ENCODE measurements around the gene C1QTNF12. TPM values are rescaled to one million over a fixed set of nuclear protein-coding genes. Genes with fewer than 3 reads are reported as not detected.

The C1QTNF12 gene
- total and polyA plus RNA-seq, 2 experiments from 2014 or later, result 2.1 to 3.1 TPM

GRCh38 chr1:1230656-1231399 lies 15.7 kb downstream of the C1QTNF12 start:
- in situ Hi-C loops (cut with MboI), result no loop called here
- WGBS, 2 experiments (ENCODE audit: low coverage in 1 of 2, low lambda C conversion rate in 2 of 2, missing lambda C conversion rate in 2 of 2), result 8 to 9% methylated on average over 24 of the region's 24 CpGs
- Histone ChIP-seq H4K20me1 (ENCODE audit: insufficient read depth) (no peaks in the 10 kb centered on the region), H3K4me2 (ENCODE audit: unreplicated experiment) (peak overlapping the region; percentile 93), H3K9me3 (ENCODE audit: low read depth) (no peaks in the 10 kb centered on the region), H2AFZ (peak overlapping the region; percentile 72), H3K4me3 (peak overlapping the region; percentile 96), H3K4me1 (ENCODE audit: insufficient read depth) (peaks cover 13% of the 10 kb centered on the region), H3K36me3 (ENCODE audit: low read depth) (no peaks in the 10 kb centered on the region; the same call in 1 of the 2 replicates), H3F3A (ENCODE audit: insufficient read depth) (peaks cover 12% of the 10 kb centered on the region), H3K27ac (peak overlapping the region; percentile 80), H3K27me3 (replicated peaks; ENCODE audit: insufficient read depth) (no peaks in the 10 kb centered on the region), H3K79me2 (ENCODE audit: insufficient read depth) (peaks cover 78% of the 10 kb centered on the region), H3K9ac (peak overlapping the region; percentile 92), H3K9me2 (ENCODE audit: insufficient read depth) (no peaks in the 10 kb centered on the region)
- peak; percentile 90 for DNase-seq
- no peak for TF ChIP-seq EZH2phosphoT487 (IDR thresholded peaks at IDR 0.05; ENCODE audit: insufficient read depth, low read depth)
- TF ChIP-seq EZH2 (IDR thresholded peaks at IDR 0.05; ENCODE audit: insufficient read depth, poor library complexity, severe bottlenecking), result no peak

- Histone ChIP-seq H3K9ac (no peak overlapping the region), H3K36me3 (ENCODE audit: low read depth) (no peaks in the 10 kb centered on the region; the same call in 1 of the 2 replicates), H3K4me3 (peak overlapping the region; percentile 96), H3K4me2 (ENCODE audit: unreplicated experiment) (peak overlapping the region; percentile 93), H2AFZ (no peak overlapping the region), H3F3A (ENCODE audit: insufficient read depth) (peaks cover 12% of the 10 kb centered on the region), H3K27ac (no peak overlapping the region), H3K79me2 (ENCODE audit: insufficient read depth) (peaks cover 89% of the 10 kb centered on the region), H3K9me3 (ENCODE audit: low read depth) (no peaks in the 10 kb centered on the region), H3K9me2 (ENCODE audit: insufficient read depth) (no peaks in the 10 kb centered on the region), H3K27me3 (replicated peaks; ENCODE audit: insufficient read depth) (no peaks in the 10 kb centered on the region), H4K20me1 (ENCODE audit: insufficient read depth) (no peaks in the 10 kb centered on the region), H3K4me1 (ENCODE audit: insufficient read depth) (peaks cover 13% of the 10 kb centered on the region)
- no peak for DNase-seq
- 84 to 85% methylated on average over 19 of the region's 19 CpGs for WGBS, 2 experiments (ENCODE audit: low coverage in 1 of 2, low lambda C conversion rate in 2 of 2, missing lambda C conversion rate in 2 of 2)
- TF ChIP-seq EZH2phosphoT487 (IDR thresholded peaks at IDR 0.05; ENCODE audit: insufficient read depth, low read depth) (no peak), EZH2 (IDR thresholded peaks at IDR 0.05; ENCODE audit: insufficient read depth, poor library complexity, severe bottlenecking) (no peak)
- in situ Hi-C loops (cut with MboI), result no loop called here
Observed at GRCh38 chr1:1229770-1230169, 16.8 kb downstream of the C1QTNF12 start.

DNA sequence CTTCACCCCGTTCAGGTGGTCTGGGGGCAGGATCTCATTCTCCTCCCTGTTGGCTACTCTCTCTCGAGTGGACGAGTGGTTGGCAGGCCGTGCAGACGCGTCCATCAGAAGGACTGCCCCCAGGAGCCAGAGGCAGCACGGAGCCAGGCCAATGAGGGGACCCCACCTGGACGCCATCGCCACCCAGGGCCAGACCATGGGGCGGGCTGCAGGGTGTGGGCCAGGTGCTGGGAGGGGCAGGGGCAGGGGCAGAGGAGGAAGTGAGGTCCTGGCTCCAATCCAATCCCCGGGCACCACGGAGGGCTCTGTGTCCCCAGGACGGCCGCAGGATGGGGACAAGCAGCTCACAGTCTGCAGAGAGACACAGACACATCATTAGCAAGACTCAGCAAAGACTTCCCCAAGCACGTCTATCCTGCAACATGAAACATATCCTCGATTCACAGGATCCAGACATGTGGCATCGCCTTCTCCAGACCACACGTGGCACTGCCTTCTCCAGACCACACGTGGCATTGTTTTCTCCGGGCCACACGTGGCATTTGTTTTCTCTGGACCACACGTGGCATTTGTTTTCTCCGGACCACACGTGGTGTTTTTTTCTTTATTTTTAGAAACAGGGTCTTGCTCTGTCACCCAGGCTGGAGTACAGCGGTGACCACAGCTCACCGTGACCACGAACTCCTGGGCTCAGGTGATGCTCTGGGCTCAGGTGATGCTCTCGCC lies 17.8 kb downstream of the C1QTNF12 start:
- in situ Hi-C loops (cut with MboI), result no loop called here
- DNase-seq, result peak; percentile 22
- H4K20me1 ChIP-seq (ENCODE audit: insufficient read depth), result no peaks in the 10 kb centered on the region
- H3K27me3 ChIP-seq (replicated peaks; ENCODE audit: insufficient read depth), result no peaks in the 10 kb centered on the region
- peaks cover 90% of the 10 kb centered on the region for H3K79me2 ChIP-seq (ENCODE audit: insufficient read depth)
- no peak for TF ChIP-seq EZH2 (IDR thresholded peaks at IDR 0.05; ENCODE audit: insufficient read depth, poor library complexity, severe bottlenecking)
- no peak for TF ChIP-seq EZH2phosphoT487 (IDR thresholded peaks at IDR 0.05; ENCODE audit: insufficient read depth, low read depth)
- 93 to 94% methylated on average over 25 to 28 of the region's 28 CpGs for WGBS, 2 experiments (ENCODE audit: low coverage in 1 of 2, low lambda C conversion rate in 2 of 2, missing lambda C conversion rate in 2 of 2)
- H3K4me1 ChIP-seq (ENCODE audit: insufficient read depth), result peaks cover 13% of the 10 kb centered on the region
- no peak overlapping the region for H3K4me2 ChIP-seq (ENCODE audit: unreplicated experiment)
- no peak overlapping the region for H3K9ac ChIP-seq
- no peaks in the 10 kb centered on the region; the same call in 1 of the 2 replicates for H3K36me3 ChIP-seq (ENCODE audit: low read depth)
- no peak overlapping the region for H2AFZ ChIP-seq
- peaks cover 12% of the 10 kb centered on the region for H3F3A ChIP-seq (ENCODE audit: insufficient read depth)
- no peak overlapping the region for H3K4me3 ChIP-seq
- no peaks in the 10 kb centered on the region for H3K9me2 ChIP-seq (ENCODE audit: insufficient read depth)
- no peak overlapping the region for H3K27ac ChIP-seq
- H3K9me3 ChIP-seq (ENCODE audit: low read depth), result no peaks in the 10 kb centered on the region

- Histone ChIP-seq H3K9me3 (ENCODE audit: low read depth) (no peaks in the 10 kb centered on the region), H3K4me2 (ENCODE audit: unreplicated experiment) (no peak overlapping the region), H2AFZ (no peak overlapping the region), H4K20me1 (ENCODE audit: insufficient read depth) (no peaks in the 10 kb centered on the region), H3K27ac (no peak overlapping the region), H3K79me2 (ENCODE audit: insufficient read depth) (peaks cover 86% of the 10 kb centered on the region), H3K27me3 (replicated peaks; ENCODE audit: insufficient read depth) (no peaks in the 10 kb centered on the region), H3K9ac (no peak overlapping the region), H3F3A (ENCODE audit: insufficient read depth) (peaks cover 12% of the 10 kb centered on the region), H3K4me1 (ENCODE audit: insufficient read depth) (peaks cover 13% of the 10 kb centered on the region), H3K36me3 (ENCODE audit: low read depth) (no peaks in the 10 kb centered on the region; the same call in 1 of the 2 replicates), H3K9me2 (ENCODE audit: insufficient read depth) (no peaks in the 10 kb centered on the region), H3K4me3 (no peak overlapping the region)
- DNase-seq, result no peak
- TF ChIP-seq EZH2 (IDR thresholded peaks at IDR 0.05; ENCODE audit: insufficient read depth, poor library complexity, severe bottlenecking) (no peak), EZH2phosphoT487 (IDR thresholded peaks at IDR 0.05; ENCODE audit: insufficient read depth, low read depth) (no peak)
- in situ Hi-C loops (cut with MboI), result no loop called here
- WGBS, 2 experiments (ENCODE audit: low coverage in 1 of 2, low lambda C conversion rate in 2 of 2, missing lambda C conversion rate in 2 of 2), result 99% methylated on average over 27 to 30 of the region's 30 CpGs
Observed at GRCh38 chr1:1228187-1228586, 18.3 kb downstream of the C1QTNF12 start.

Measured in GM23248 (cell line).